GM19239 (cell line): ENCODE data around the gene NFATC1.

Experiments
- DNase-seq: peaks from one replicate; pipeline ENCODE4 v3.0.0; 2011; ENCODE audit warnings: low spot score; ENCODE audit not compliant: insufficient read length
- FAIRE-seq: peaks from 2 replicates; lab custom pipeline; 2011; peaks lifted over from hg19 to GRCh38; lab: Jason Lieb, UNC

NFATC1 gene

DNA sequence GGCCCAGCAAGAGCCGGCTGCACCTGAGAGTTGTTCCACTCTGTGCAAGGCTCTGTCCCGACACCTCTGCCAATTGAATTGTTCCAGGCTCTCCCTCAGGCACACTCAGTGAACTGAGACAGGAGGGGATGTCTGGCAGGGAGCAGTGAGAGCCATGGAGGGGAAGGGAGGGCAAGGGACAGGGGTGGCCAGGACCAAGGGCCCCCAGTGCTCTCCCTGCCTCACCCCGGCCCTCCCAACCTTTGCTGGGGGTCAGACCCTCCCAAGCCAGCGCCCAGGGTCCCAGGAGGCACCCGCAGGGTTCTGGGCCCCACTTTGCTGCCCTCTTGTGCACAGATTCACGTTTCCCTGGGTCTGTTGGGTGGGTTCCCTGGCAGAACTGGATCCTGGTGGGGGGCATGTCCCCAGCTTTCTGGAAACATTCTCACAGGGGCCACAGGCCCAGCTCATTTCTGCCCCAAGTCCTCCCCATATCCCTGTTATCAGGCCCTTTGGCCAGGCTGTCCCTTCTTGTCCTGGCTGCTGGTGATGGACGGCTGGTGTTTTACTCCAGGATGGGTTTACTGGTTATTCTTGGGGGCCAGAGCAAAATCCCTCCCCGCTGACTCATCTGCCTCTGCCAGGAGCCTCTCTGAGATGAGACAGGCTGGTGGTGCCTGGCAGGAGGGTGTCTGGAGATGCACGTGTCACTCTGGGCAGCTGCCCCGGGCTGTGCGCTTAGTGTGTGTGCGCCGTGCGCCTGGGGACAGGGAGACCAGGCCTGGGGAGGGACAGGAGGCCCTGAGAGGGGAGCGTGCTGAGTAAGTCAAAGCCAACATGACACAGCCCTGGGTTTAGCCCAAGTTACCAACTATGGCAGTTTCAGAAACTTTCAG lies 147.4 kb downstream of the NFATC1 start:
- FAIRE-seq: no peak

DNA sequence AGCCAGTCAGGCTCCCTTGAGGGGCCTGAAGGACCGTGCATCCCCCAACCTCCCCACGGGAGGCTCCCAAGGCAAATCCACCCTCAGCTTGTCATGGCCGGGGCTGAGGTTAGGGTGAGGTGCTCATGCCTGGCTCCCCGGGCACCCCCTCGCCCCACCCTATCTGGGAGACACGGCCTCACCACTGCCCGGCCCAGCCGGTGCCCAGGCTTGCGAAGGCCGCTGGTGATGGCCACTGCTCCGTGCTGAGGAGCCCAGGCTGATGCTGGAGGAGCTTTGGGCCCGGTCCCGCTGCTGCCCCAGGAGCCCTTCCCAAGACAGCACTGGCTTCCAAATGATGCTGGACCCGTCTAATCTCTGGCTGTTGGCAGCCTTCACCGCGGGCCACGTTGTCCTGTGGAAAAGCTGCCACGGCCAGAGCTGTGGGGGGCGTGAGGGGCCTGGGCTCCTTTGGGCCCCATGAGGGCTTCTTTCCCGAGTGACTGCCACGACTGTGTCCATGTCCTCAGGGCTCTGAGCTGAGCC lies 148.2 kb downstream of the NFATC1 start:
- DNase-seq: no peak
- FAIRE-seq: no peak

More for the DNA sequence above, 147.4 kb downstream of the NFATC1 start:
- DNase-seq: no peak

DNA sequence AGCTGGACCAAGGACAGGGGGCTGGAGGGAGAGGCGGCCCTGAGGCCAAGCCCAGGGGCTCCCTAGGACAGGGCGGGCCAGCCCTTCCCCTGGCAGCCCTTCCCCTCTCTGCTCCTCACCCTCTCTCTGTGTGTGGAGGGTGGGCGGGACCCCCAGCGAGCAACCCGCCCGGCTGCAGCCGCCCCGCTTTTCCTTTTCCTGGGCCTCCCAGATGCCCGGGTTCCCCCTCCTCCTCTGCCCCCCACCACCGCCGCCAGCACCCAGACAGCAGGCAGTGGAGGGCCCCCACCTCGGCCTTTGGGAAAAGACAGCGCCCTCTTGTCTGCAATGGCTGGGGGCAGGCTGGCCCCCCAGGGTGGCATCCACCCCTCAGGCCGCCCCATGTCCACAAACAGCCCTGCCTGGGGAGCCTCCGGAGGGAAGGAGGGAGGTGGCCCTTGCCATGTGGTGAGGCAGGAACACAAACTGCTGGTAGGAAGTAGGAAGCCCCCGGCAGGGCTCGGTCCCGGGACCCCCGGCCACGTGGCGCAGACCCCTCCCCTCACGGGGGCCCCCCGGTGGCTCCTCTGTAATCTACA lies 148.7 kb downstream of the NFATC1 start:
- FAIRE-seq: no peak
- DNase-seq: no peak

DNA sequence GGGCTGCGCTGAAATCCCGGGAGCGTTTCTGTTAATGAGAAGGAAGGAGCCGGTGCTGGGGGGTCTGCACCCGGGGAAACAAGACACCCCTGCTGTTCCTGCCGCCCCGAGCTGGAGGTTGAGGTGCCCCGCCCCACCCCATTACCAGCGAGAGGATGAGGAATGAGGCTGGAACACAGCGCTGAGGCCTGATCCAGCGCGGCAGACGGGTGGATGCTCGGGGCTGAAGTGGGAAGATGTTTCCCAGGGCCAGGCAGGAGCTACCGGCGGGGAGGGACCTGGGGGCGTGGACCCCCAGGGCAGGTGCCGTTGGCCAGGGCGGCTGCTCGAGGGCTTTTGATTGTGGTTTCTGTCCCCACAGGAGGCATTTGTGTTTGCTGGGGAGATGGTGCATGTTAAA lies 149.5 kb downstream of the NFATC1 start:
- DNase-seq (no peak), FAIRE-seq (no peak)

DNA sequence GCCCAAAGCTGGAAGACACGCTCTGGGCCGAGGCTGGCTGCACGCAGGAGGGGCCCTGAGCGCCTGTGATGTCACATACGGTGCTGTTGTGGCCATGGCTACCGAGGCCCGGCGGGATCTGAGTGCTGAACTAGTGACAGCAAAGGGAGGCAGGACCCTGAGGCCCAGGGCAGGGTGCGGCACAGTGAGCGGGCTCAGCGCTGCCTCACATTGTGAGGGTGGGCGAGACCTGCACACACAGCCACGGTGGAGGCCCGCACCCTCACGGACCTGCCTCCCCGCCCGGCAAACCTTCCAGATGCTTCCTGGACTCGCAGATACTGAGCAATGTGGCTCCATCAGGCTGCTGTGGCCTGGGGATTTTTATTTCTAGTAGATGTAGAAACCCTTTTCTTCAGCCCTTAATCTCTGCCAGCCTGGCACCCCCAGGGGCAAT lies 150.0 kb downstream of the NFATC1 start:
- DNase-seq (no peak), FAIRE-seq (no peak)

DNA sequence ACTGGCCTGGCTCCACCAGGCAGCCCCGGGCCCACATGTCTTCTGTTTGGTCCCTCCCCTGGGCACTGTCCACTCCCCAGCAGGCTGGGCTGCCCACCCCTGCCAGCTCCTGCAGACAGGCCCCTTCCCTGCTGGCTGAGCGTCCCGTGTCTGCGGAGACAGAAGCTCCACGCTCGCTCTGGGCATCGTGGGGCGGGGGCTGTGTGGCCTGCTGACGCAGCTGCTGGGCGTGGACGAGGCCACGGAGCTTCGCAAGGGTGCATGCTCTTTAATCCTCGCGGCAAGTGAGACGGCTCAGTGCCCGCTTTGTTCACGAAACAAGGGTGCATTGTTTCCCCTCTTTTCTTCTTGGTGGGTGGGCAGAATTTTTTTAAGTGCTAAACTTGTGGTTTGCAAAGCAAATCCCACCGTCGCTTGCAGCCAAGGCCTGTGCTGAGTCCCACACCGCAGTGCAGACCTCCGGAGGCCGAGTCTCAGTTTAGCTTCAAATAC lies 151.1 kb downstream of the NFATC1 start:
- FAIRE-seq (no peak), DNase-seq (no peak)

DNA sequence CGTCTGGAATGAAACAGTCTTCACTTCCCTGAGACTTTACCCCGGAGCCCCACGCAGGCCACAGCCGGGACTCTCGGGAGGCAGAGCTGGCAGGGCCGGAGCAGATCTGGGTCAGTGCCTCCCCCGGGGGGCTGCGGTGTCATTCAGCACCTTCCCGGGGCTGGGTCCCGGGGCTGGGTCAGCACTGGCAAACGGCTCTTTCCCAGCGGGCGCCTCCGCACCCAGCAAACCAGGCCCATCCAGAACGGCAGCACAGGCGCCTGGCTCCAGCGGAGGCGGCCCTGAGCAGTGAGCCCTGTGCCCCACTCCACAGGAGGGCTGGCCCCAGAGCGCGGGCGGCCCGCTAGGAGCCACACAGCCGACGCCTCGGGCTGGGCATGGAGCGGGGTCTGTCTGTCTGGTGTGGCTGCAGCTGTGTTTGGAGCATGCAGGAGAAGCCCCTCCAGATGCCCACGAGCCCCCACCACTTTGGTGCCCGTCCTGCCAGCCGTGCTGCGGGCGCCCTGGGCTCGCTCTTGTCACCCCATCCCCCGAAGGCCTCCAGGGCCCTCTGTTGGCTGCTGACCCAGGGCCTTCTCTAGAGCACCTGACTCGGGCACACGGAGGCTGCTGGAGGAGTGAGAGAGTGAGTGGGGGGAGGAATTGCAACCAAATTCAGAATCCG lies 151.8 kb downstream of the NFATC1 start:
- DNase-seq: no peak
- FAIRE-seq: no peak

DNA sequence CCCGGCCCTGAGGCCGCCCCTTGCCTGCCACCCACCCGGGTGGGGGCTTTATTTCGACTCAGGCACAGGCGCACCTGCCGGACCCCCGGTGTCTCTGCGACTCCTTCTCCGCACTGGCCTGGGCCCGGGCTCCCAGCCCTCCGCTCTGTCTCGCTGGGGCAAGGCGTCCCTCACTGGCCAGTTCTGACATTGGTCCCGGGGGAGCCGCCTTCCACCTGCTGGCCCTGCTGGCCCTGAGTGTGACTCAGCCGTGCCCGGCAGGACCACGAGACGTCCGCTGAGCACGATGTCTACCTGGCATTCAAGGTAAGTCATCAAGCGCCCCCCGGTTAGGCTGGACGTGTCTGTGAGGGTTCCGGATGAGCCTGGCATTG lies 152.3 kb downstream of the NFATC1 start:
- FAIRE-seq (no peak), DNase-seq (no peak)

DNA sequence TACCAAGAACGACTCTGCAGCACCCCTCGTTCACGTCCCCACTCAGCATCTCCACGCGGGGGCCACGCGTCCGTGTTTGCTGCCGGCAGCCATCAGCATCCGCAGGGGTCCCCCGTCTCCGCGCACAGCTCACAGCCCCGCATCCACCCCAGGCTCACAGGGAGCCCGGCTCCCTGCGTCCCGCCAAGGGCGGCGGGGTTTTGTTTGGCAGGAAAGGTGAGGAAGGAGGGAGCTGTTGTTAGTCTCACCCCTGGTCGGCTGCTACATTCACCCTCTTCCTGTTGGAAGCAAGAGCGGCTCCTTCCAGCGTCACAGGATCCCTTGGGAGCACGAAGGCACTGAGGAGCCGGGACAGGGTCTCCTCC lies 152.9 kb downstream of the NFATC1 start:
- FAIRE-seq: no peak
- no peak for DNase-seq

DNA sequence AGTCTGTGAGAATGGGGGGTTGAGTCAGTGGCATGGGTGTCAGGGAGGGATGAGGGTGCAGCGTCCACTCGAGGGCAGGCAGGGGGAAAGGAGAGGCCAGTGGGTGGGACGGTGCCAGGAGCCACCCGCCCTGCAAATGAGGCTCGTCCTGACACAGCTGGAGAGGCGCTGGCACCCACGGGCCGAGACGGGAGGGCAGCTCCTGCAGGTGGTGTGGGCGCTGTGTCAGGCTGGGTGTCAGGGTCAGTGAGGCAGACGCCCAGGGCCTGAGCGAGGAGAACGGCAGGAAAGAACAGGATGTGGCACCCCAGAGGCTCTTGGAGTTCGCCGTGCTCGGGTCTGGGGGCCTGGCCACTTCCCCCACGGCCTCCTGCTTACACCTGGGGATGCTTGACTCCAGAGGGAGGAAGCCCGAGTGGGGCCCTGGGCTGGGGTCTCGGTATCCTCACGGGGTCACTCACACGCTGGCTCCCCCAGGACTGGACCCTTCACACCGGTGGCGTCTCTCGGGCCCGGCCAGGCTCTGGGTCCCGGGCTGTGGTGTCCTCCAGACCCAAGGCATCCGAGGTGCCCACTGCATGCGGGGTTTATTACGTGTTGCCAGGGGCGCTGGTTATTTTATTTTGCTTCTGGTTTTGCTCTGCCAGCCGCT lies 153.4 kb downstream of the NFATC1 start:
- DNase-seq (no peak), FAIRE-seq (no peak)

DNA sequence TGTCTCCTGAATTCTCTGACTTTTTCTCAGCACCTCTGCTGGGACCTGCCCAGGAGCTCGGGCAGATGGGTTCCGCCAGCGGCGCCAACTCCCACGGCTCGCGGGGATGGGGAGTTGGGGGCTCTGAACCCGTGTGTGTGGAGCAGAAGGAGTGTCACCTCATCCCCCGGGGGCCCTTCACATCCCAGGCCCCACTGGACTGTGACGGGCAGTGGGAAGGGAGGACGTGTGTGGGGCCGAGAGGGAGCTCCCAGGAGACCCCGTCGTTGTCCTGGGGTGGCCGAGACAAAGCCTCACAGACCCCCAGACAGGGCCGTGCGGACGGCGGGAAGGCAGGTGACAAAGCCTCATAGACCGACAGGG lies 153.9 kb downstream of the NFATC1 start:
- DNase-seq (no peak), FAIRE-seq (no peak)

DNA sequence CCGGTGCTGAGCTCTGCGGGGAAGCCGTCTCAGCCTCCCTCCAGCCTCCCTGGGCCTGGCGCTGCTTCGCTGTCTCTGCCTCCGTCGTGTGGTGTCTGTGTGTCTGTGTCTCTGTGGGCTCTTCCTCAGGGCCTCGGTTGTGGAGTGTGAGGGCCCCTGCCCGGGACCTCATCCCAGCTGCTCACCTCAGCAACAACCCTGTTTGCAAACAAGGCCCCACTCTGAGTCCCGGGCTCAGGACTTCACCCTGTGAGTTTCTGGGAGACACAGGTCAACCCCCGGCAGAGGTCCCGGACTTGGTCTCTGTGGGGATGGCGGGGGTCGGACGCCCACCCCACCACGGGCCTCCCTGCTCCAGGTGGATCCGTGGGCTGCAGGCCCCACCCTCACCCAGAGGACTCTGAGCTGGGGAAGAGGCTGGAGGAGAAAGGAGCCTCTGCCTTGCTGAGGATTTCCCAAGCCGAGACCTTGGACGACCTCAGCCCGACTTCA lies 156.5 kb downstream of the NFATC1 start:
- DNase-seq (no peak), FAIRE-seq (no peak)

DNA sequence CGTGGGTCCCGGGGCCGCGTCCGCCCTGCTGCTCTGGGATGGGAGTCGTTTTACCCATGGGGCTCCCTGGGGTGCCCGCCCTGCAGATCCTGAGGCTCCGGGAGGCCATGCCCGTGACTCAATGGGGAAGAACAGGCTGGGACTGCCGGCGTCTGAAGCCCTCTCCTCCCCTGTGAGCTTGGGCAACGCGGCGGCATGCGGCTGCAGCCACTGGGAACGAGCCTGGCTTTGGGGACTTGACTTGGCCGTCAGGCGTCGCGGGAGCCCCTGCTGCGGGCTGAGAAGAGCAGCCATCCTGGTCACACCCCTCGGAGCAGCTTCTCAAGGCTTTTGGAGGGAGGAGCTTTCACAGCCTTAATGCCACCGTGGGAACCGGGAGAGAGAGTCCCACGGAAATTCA lies 157.0 kb downstream of the NFATC1 start:
- DNase-seq (no peak), FAIRE-seq (no peak)

DNA sequence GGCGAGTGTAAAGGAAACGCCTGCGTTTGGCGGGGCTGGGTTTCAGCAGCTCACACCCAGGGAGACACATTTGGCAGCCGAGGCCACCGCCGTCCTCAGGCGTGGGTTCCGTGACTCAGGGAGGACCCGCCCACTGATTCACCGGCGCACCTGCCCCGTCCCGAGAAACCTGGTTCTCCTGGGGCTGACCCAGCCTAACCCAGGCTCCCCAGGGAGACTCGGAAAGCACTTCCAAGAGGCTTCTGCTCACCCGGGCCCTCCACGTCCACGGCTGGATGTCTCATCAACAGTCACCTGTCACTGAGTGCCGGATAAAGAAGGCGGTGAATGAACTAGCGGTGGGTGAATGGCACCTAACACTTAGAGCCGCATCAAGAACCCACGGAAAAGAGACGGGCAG lies 157.4 kb downstream of the NFATC1 start:
- FAIRE-seq: no peak

DNA sequence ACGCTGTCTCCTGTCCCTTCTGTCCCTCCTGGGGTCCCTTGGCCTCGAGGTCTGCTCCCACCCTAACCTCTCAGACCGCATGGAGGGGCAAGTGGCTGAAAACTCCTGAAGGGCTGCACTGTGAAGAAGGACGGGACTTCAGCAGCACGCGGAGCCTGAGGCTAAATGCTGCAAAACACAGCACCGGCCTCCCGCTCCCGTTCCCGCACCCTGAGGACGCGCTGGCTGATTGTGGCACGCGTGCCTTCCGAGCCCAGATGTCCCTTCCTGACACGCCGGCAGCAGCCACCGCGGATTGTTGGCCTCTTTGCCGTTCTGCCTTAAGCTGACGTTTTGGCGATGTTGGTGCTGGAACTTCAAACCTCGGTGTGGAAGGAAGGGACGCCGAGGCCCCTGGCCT lies 158.0 kb downstream of the NFATC1 start:
- DNase-seq (no peak), FAIRE-seq (no peak)

More for the DNA sequence above, 157.4 kb downstream of the NFATC1 start:
- DNase-seq: no peak

DNA sequence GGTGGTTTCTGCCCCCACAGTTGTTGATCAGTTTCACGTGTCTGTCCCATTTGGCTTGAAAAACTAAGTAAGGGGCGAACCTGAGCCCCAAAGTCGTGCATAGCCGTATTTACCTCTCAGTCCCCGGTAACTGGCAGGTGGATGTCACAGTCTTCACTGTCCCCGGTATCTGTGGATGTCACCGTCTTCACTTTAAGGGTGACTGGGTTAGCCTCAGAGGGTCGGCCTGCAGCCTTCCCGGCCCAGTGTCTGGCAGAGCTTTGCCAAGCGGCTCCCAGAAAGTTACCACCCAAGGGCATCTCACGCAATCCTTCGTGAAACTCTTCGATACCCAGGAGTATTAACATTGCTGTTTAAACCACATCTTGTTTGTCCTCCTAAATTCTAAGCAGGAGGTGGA lies 158.6 kb downstream of the NFATC1 start:
- DNase-seq (no peak), FAIRE-seq (no peak)

DNA sequence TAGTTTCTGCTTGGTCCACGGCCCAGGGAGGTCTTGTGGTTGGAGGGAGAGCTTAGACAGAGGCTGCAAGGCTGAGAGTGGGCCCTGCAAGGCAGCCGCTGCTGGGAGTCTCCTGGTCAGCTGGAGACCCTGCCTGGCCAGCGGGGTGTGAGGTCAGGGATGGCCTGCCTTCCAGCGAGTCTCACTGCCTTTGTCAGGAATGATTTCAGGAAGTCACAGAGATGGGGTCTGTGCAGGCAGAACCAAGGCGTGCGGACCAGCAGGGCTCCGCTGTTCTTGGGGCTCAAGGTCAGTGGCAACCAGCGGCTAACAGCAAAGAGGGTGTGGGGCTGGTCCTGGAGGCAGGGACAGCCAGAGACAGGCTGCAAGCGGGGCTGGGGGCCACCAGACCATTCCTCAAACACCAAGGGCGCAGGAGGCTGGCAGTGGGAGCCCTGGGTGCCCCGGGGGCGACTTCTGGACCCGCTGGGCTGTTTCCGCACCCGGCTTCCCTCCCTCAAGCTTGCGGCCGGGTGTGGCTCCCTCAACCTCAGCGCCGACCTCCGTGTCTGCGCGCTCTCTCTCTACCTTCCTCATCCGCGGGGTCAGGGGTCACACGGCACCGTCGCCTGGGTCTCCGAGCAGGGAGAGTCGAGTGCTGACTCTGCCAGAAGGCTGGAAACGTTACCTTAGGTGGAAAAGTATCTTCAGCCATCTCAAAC lies 159.4 kb downstream of the NFATC1 start:
- no peak for DNase-seq

DNA sequence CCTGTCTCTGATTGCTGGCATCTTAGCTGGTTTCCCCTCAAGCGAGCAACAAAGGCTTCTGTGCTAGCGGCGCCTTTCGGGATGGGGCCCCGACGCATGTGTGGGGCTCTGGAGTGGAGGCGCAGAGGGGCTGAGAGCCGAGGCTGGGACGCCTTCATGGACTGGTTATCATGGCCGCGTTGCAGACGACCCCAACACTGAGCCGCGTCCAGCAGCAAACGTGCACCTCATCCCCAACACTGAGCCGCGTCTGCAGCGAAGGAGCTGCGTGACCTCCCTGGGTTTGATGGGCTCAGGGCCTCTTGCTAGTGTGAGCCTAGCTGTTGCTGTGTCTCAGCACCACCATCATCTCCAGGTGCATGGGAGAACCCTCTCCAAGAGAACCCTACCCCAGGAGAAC lies 160.2 kb downstream of the NFATC1 start:
- FAIRE-seq (no peak), DNase-seq (no peak)

More for the DNA sequence above, 159.4 kb downstream of the NFATC1 start:
- FAIRE-seq: no peak

DNA sequence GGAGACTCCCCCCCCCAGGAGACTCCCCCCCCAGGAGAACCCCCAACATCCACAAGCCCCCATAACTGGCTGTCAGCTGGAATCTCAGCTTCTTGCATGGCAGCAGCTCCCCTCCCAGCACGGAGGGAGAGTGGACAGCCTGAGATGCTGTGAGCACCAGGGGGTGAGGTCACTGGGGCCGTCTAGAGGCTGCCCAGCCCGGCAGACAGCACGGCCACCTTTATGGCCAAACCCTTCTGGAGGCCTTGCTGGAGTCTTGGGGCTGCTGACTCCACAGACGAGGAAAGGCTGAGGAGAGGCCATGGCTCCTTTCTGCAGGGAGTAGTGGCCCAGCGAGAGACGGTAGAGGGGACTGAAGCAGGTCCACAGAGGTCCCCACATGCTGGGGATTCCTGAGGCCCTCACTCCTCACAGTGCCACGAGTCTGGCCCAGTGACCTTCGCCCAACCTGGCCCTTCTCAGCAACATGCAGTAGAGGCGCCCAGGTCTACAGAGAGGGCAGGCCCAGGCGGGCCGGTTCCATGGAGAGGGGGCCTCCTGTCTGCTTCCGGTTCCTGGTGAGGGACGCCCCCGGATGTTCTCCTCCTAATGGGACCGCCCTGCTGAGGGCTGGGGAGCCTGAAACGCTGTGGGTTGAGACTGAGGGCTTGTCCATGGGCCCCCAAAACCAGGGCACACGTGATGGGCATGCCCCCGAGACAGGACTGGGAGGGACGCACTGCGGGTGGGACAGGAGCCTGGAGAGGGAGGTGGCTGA lies 161.3 kb downstream of the NFATC1 start:
- FAIRE-seq: no peak

More for the DNA sequence above, 161.3 kb downstream of the NFATC1 start:
- no peak for DNase-seq
